ENCODE measurements around the gene MYOM1. TPM values are rescaled to one million over a fixed set of nuclear protein-coding genes. Genes with fewer than 3 reads are reported as not detected.

Gene MYOM1
- total RNA-seq, 2 experiments from 2014 or later = 1.0 to 1.3 TPM

- intact Hi-C loops (cut with micrococcal nuclease) = no loop called here
- no peak for TF ChIP-seq CTCF (IDR thresholded peaks at IDR 0.05)
- H3K27me3 Mint-ChIP-seq = no peaks in the 10 kb centered on the region
- POLR2A ChIA-PET = interaction anchor here (0.8 to 1.0 kb wide), 2 partner anchors 58 to 64 kb away, joined by 3 to 4 read pairs; no protein-coding TSS in a partner anchor
- H3K4me1 Mint-ChIP-seq (ENCODE audit: low read depth) = no peaks in the 10 kb centered on the region
- DNase-seq (no peak), ATAC-seq (no peak)
- H3K27ac Mint-ChIP-seq = no peak overlapping the region
- CTCF ChIA-PET = interaction anchor here (1.0 to 1.9 kb wide), 6 partner anchors 19 to 244 kb away, joined by 3 to 6 read pairs (median 4); partner anchors contain the start of gene MYOM1
- no peak overlapping the region for H3K4me3 Mint-ChIP-seq
- peaks cover 17% of the 10 kb centered on the region for H3K9me3 Mint-ChIP-seq
- peaks cover 20% of the 10 kb centered on the region for H3K36me3 Mint-ChIP-seq (ENCODE audit: low read depth)
Measured at GRCh38 chr18:3238742-3239141, 19.0 kb upstream of the MYOM1 start.

GRCh38 chr18:3236470-3236869 is 16.7 kb upstream of the MYOM1 start:
- Mint-ChIP-seq H3K9me3 (peaks cover 8% of the 10 kb centered on the region), H3K27ac (no peak overlapping the region), H3K4me3 (no peak overlapping the region), H3K36me3 (ENCODE audit: low read depth) (peaks cover 8% of the 10 kb centered on the region), H3K4me1 (ENCODE audit: low read depth) (no peaks in the 10 kb centered on the region), H3K27me3 (no peaks in the 10 kb centered on the region)
- ATAC-seq (no peak), DNase-seq (no peak)
- intact Hi-C loops (cut with micrococcal nuclease) = no loop called here
- ChIA-PET CTCF (interaction anchor here (1.6 kb wide), 1 partner anchor 9 kb away, joined by 3 read pairs; no protein-coding TSS in a partner anchor), POLR2A (no interaction called here)
- TF ChIP-seq CTCF (IDR thresholded peaks at IDR 0.05) = no peak

GRCh38 chr18:3235846-3236245 is 16.1 kb upstream of the MYOM1 start:
- intact Hi-C loops (cut with micrococcal nuclease) = no loop called here
- no peak for DNase-seq
- H3K4me1 Mint-ChIP-seq (ENCODE audit: low read depth) = no peaks in the 10 kb centered on the region
- CTCF ChIA-PET = interaction anchor here (1.6 kb wide), 1 partner anchor 10 kb away, joined by 3 read pairs; no protein-coding TSS in a partner anchor
- POLR2A ChIA-PET = no interaction called here
- TF ChIP-seq CTCF (IDR thresholded peaks at IDR 0.05) = no peak
- no peak for ATAC-seq
- peaks cover 6% of the 10 kb centered on the region for H3K36me3 Mint-ChIP-seq (ENCODE audit: low read depth)
- H3K27ac Mint-ChIP-seq = no peak overlapping the region
- no peaks in the 10 kb centered on the region for H3K27me3 Mint-ChIP-seq
- peaks cover 5% of the 10 kb centered on the region for H3K9me3 Mint-ChIP-seq
- H3K4me3 Mint-ChIP-seq = no peak overlapping the region

GRCh38 chr18:3234457-3234856 is 14.7 kb upstream of the MYOM1 start:
- peak; percentile 34 for ATAC-seq
- intact Hi-C loops (cut with micrococcal nuclease) = no loop called here
- H3K27ac Mint-ChIP-seq = no peak overlapping the region
- CTCF ChIA-PET = interaction anchor here (0.9 to 1.6 kb wide), 2 partner anchors 12 to 82 kb away, joined by 3 to 14 read pairs; no protein-coding TSS in a partner anchor
- no peak overlapping the region for H3K4me3 Mint-ChIP-seq
- POLR2A ChIA-PET = interaction anchor here (0.7 kb wide), 1 partner anchor 28 kb away, joined by 5 read pairs; no protein-coding TSS in a partner anchor
- DNase-seq = peak; percentile 36
- no peaks in the 10 kb centered on the region for H3K9me3 Mint-ChIP-seq
- TF ChIP-seq CTCF (IDR thresholded peaks at IDR 0.05) = no peak
- H3K4me1 Mint-ChIP-seq (ENCODE audit: low read depth) = peaks cover 2% of the 10 kb centered on the region
- H3K27me3 Mint-ChIP-seq = no peaks in the 10 kb centered on the region
- H3K36me3 Mint-ChIP-seq (ENCODE audit: low read depth) = peaks cover 2% of the 10 kb centered on the region

- POLR2A ChIA-PET = no interaction called here
- DNase-seq (no peak), ATAC-seq (no peak)
- Mint-ChIP-seq H3K36me3 (ENCODE audit: low read depth) (peaks cover 2% of the 10 kb centered on the region), H3K4me3 (no peak overlapping the region), H3K9me3 (no peaks in the 10 kb centered on the region), H3K27ac (no peak overlapping the region), H3K4me1 (ENCODE audit: low read depth) (peaks cover 2% of the 10 kb centered on the region), H3K27me3 (no peaks in the 10 kb centered on the region)
- CTCF ChIA-PET = interaction anchor here (0.6 to 1.6 kb wide), 3 partner anchors 12 to 105 kb away, joined by 3 to 14 read pairs (median 4); no protein-coding TSS in a partner anchor
- intact Hi-C loops (cut with micrococcal nuclease) = no loop called here
- TF ChIP-seq CTCF (IDR thresholded peaks at IDR 0.05) = no peak
Measured at GRCh38 chr18:3233433-3234168, 13.8 kb upstream of the MYOM1 start.
